HepG2 (cell line): ENCODE results near the gene TBC1D2B. TPM values are rescaled to one million over a fixed set of nuclear protein-coding genes. Genes with fewer than 3 reads are reported as not detected.

Source experiments
- BRCA1 ChIP-seq: sonication (generic); formaldehyde crosslinking; IDR thresholded peaks from 2 replicates; pipeline ENCODE4 v1.4.0; 2020; ENCODE audit warnings: missing genetic modification reagents
- CCAR2 ChIP-seq: fragments of 200-400 bp; formaldehyde crosslinking; optimal IDR thresholded peaks from 2 replicates; pipeline ENCODE3; 2018; ENCODE audit warnings: low read depth, mild to moderate bottlenecking, low read length, moderate library complexity
- ETS1 ChIP-seq: sonication (generic); formaldehyde crosslinking; IDR thresholded peaks from 2 replicates; pipeline ENCODE4 v1.4.0; 2020; ENCODE audit warnings: missing genetic modification reagents
- HNRNPL ChIP-seq: fragments of 200-400 bp; formaldehyde crosslinking; IDR thresholded peaks from 2 replicates; pipeline ENCODE4 v1.6.1; 2017; ENCODE audit warnings: mild to moderate bottlenecking, low read depth, low read length
- MEIS2 ChIP-seq: sonication (generic); formaldehyde crosslinking; IDR thresholded peaks from 2 replicates; pipeline ENCODE4 v1.9.0; 2021; ENCODE audit warnings: mild to moderate bottlenecking, missing genetic modification reagents
- NCOA2 ChIP-seq: sonication (generic); formaldehyde crosslinking; IDR thresholded peaks from 2 replicates; pipeline ENCODE4 v1.8.0; 2022; ENCODE audit warnings: inconsistent platforms
- NR0B2 ChIP-seq: sonication (generic); formaldehyde crosslinking; IDR thresholded peaks from 2 replicates; pipeline ENCODE4 v1.4.0; 2020; ENCODE audit warnings: mild to moderate bottlenecking, missing genetic modification reagents
- RFX5 ChIP-seq: IDR thresholded peaks from 2 replicates; pipeline ENCODE4 v1.6.1; 2011; ENCODE audit warnings: low read depth, low read length, improper control_type of control experiment
- SIN3B ChIP-seq: fragments of 150-350 bp; IDR thresholded peaks from 2 replicates; pipeline ENCODE4 v1.6.1; 2014; ENCODE audit warnings: low read length
- TGIF2 ChIP-seq: IDR thresholded peaks from 2 replicates; pipeline ENCODE4 v1.6.1; 2016; ENCODE audit warnings: control low read depth, missing compliant biosample characterization
- TOE1 ChIP-seq: sonication (generic); formaldehyde crosslinking; IDR thresholded peaks from 2 replicates; pipeline ENCODE4 v1.4.0; 2020; ENCODE audit warnings: mild to moderate bottlenecking, missing genetic modification reagents
- ZBTB37 ChIP-seq: sonication (generic); formaldehyde crosslinking; IDR thresholded peaks from 2 replicates; pipeline ENCODE4 v1.4.0; 2020; ENCODE audit warnings: mild to moderate bottlenecking, missing genetic modification reagents
- ZHX2 ChIP-seq, 2 experiments: sonication (generic) in 1 of 2; formaldehyde crosslinking in 1 of 2; IDR thresholded peaks; 2 replicates each; pipeline versions ENCODE4 v1.6.1 to v1.9.0; 2014 to 2022; ENCODE audit warnings: antibody characterized with exemption in 1 of 2, borderline replicate concordance in 1 of 2, inconsistent platforms in 1 of 2, low read depth in 1 of 2, missing genetic modification reagents in 1 of 2
- ZNF34 ChIP-seq: sonication (generic); formaldehyde crosslinking; IDR thresholded peaks from 2 replicates; pipeline ENCODE4 v1.4.0; 2020; ENCODE audit warnings: mild to moderate bottlenecking, missing genetic modification reagents, borderline replicate concordance
- ZNF354B ChIP-seq: sonication (generic); formaldehyde crosslinking; IDR thresholded peaks from 2 replicates; pipeline ENCODE4 v1.8.0; 2022; ENCODE audit warnings: mild to moderate bottlenecking, missing genetic modification reagents
- ZNF768 ChIP-seq: sonication (generic); formaldehyde crosslinking; IDR thresholded peaks from 2 replicates; pipeline ENCODE4 v1.4.0; 2020; ENCODE audit warnings: missing genetic modification reagents
- ZSCAN9 ChIP-seq: IDR thresholded peaks from 2 replicates; pipeline ENCODE4 v1.6.1; 2016; ENCODE audit warnings: borderline replicate concordance
- polyA plus RNA-seq, 8 experiments: library from polyadenylated mRNA; depleted of rRNA in 3 of 8; stranded (reverse) in 7 of 8; unstranded in 1 of 8; fragments of >200 nt; fragmentation: Illumina TruSeq in 4 of 8; extraction: Trizol in 4 of 8; gene quantifications; 2 replicates each; pipeline versions ENCODE4 v1.2.1 to v1.2.3, GENCODE V29; 2011 to 2016; ENCODE audit warnings: low read depth in 4 of 8, missing spikeins in 1 of 8, mixed read lengths in 1 of 8; ENCODE audit not compliant: insufficient read depth in 1 of 8
- total RNA-seq, 5 experiments: library from RNA; depleted of rRNA; stranded (reverse); fragments of >200 nt; fragmentation: Illumina TruSeq; extraction: Trizol; gene quantifications; 2 replicates each; pipeline ENCODE4 v1.2.3, GENCODE V29; 2016; ENCODE audit warnings: low read depth in 1 of 5
- TF ChIP-seq, protein P1 (sequence below): sonication (generic); formaldehyde crosslinking; IDR thresholded peaks from 2 replicates; pipeline ENCODE4 v1.4.0; 2020; ENCODE audit warnings: missing genetic modification reagents, borderline replicate concordance

TBC1D2B gene
- total and polyA plus RNA-seq, 2 of the 13 experiments (the other 11 are each of a cell fraction or from before 2014, with no cell fraction given), result 10.1 to 14.4 TPM

- TF ChIP-seq NR0B2, result no peak
- 0 out of 2 replicates have a peak, but pooled peaks have one; percentile 60 for TF ChIP-seq ZNF768 (CRISPR knock-in tag)
- no peak for TF ChIP-seq HNRNPL
- TF ChIP-seq, protein P1, sequence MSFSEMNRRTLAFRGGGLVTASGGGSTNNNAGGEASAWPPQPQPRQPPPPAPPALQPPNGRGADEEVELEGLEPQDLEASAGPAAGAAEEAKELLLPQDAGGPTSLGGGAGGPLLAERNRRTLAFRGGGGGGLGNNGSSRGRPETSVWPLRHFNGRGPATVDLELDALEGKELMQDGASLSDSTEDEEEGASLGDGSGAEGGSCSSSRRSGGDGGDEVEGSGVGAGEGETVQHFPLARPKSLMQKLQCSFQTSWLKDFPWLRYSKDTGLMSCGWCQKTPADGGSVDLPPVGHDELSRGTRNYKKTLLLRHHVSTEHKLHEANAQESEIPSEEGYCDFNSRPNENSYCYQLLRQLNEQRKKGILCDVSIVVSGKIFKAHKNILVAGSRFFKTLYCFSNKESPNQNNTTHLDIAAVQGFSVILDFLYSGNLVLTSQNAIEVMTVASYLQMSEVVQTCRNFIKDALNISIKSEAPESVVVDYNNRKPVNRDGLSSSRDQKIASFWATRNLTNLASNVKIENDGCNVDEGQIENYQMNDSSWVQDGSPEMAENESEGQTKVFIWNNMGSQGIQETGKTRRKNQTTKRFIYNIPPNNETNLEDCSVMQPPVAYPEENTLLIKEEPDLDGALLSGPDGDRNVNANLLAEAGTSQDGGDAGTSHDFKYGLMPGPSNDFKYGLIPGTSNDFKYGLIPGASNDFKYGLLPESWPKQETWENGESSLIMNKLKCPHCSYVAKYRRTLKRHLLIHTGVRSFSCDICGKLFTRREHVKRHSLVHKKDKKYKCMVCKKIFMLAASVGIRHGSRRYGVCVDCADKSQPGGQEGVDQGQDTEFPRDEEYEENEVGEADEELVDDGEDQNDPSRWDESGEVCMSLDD (CRISPR knock-in tag), result no peak
- TF ChIP-seq ZNF34 (CRISPR knock-in tag), result no peak
- no peak for TF ChIP-seq TGIF2
- no peak for TF ChIP-seq ZBTB37 (CRISPR knock-in tag)
- TF ChIP-seq ZSCAN9 (CRISPR knock-in tag), result no peak
- no peak for TF ChIP-seq RFX5
- no peak for TF ChIP-seq ZHX2 (IDR thresholded peaks at IDR 0.05; ENCODE audit: low read depth)
- TF ChIP-seq ZHX2 (CRISPR knock-in tag; IDR thresholded peaks at IDR 0.05; ENCODE audit: borderline replicate concordance), result no peak
- TF ChIP-seq ETS1 (CRISPR knock-in tag), result no peak
- TF ChIP-seq CCAR2, result no peak
- no peak for TF ChIP-seq ZNF354B
- TF ChIP-seq BRCA1 (CRISPR knock-in tag), result no peak
- TF ChIP-seq NCOA2 (CRISPR knock-in tag), result no peak
- no peak for TF ChIP-seq MEIS2
- no peak for TF ChIP-seq SIN3B
- TF ChIP-seq TOE1 (CRISPR knock-in tag), result no peak
Observed at GRCh38 chr15:78077053-78077870, at the start of gene TBC1D2B (continued).
